Activated CD4-positive, CD25-positive, alpha-beta regulatory T cell treated with anti-CD3 and anti-CD28 coated beads, Interleukin-2, amount 50 U/mL, for 72 hours (primary cell): ENCODE data around the gene UTP20.
A peak's percentile ranks its signal among the peaks of the same experiment; 100 is the strongest.

Experiments
- DNase-seq: peaks from one replicate; pipeline ENCODE4 v3.0.0; 2021

The UTP20 gene

GRCh38 chr12:101280006-101280505, at the start of gene UTP20:
Gene UTP20, plus strand, starts transcription at chr12:101280105. Its CDS starts 178 bp downstream, at chr12:101280283.
- DNase-seq: peak; percentile 96

- no peak for DNase-seq
These were observed 49.4 kb upstream of the UTP20 start for GRCh38 chr12:101230547-101230946.

GRCh38 chr12:101231636-101232035, 48.3 kb upstream of the UTP20 start:
- DNase-seq: no peak

- DNase-seq: no peak
These were observed 44.2 kb upstream of the UTP20 start for GRCh38 chr12:101235686-101236085.

- no peak for DNase-seq
These were observed 41.6 kb upstream of the UTP20 start for GRCh38 chr12:101238306-101238705.

- DNase-seq: no peak
These were observed 41.0 kb upstream of the UTP20 start for GRCh38 chr12:101238800-101239329.

- no peak for DNase-seq
These were observed 36.8 kb upstream of the UTP20 start for GRCh38 chr12:101243074-101243473.

- no peak for DNase-seq
These were observed 36.3 kb upstream of the UTP20 start for GRCh38 chr12:101243616-101244015.

- no peak for DNase-seq
These were observed 23.6 kb upstream of the UTP20 start for GRCh38 chr12:101256266-101256665.

GRCh38 chr12:101257357-101257756, 22.5 kb upstream of the UTP20 start:
- DNase-seq: no peak

- no peak for DNase-seq
These were observed 12.8 kb upstream of the UTP20 start for GRCh38 chr12:101267111-101267510.

- DNase-seq: no peak
These were observed 3.5 kb upstream of the UTP20 start for GRCh38 chr12:101276433-101276832.

- DNase-seq: no peak
These were observed 2.5 kb upstream of the UTP20 start for GRCh38 chr12:101277443-101277842.

- DNase-seq: no peak
These were observed 7.5 kb downstream of the UTP20 start for GRCh38 chr12:101287357-101287756.

GRCh38 chr12:101297661-101298060, 17.8 kb downstream of the UTP20 start:
- no peak for DNase-seq

GRCh38 chr12:101298426-101298825, 18.5 kb downstream of the UTP20 start:
- no peak for DNase-seq

- DNase-seq: no peak
These were observed 19.4 kb downstream of the UTP20 start for GRCh38 chr12:101299346-101299745.

- no peak for DNase-seq
These were observed 20.0 kb downstream of the UTP20 start for GRCh38 chr12:101299931-101300330.

- DNase-seq: no peak
These were observed 22.8 kb downstream of the UTP20 start for GRCh38 chr12:101302741-101303140.

GRCh38 chr12:101305226-101305779, 25.4 kb downstream of the UTP20 start:
- no peak for DNase-seq

- DNase-seq: no peak
These were observed 25.9 kb downstream of the UTP20 start for GRCh38 chr12:101305794-101306193.

GRCh38 chr12:101322480-101322879, 42.6 kb downstream of the UTP20 start:
- no peak for DNase-seq

GRCh38 chr12:101323255-101323654, 43.4 kb downstream of the UTP20 start:
- no peak for DNase-seq

- DNase-seq: no peak
These were observed 45.7 kb downstream of the UTP20 start for GRCh38 chr12:101325590-101325989.

GRCh38 chr12:101327051-101327450, 47.1 kb downstream of the UTP20 start:
- no peak for DNase-seq
